ELF-1 (cell line): ENCODE data around the gene SOX5.
A peak's percentile ranks its signal among the peaks of the same experiment; 100 is the strongest.
"Not testable (repeated sequence)": the region's sequence is repeated elsewhere in the genome, so short reads cannot be mapped to it uniquely, and the experiment has no call there.

ENCODE experiments used
- DNase-seq: peaks from one replicate; pipeline ENCODE4 v3.0.0-alpha.2; 2016; ENCODE audit warnings: low read depth, low spot score

Gene SOX5

GRCh38 chr12:23909551-23909950 lies 39.9 kb downstream of the SOX5 start:
- DNase-seq = no peak

GRCh38 chr12:23906329-23906728 lies 43.1 kb downstream of the SOX5 start:
- peak; percentile 38 for DNase-seq

- DNase-seq = no peak
Observed at GRCh38 chr12:23899434-23899833, 50.0 kb downstream of the SOX5 start.

- no peak for DNase-seq
Observed at GRCh38 chr12:23898121-23898520, 51.3 kb downstream of the SOX5 start.

GRCh38 chr12:23895792-23896218 lies 53.7 kb downstream of the SOX5 start:
- DNase-seq = peak; percentile 36

- DNase-seq = no peak
Observed at GRCh38 chr12:23893611-23894010, 55.9 kb downstream of the SOX5 start.

GRCh38 chr12:23891115-23891514 lies 58.4 kb downstream of the SOX5 start:
- no peak for DNase-seq

- DNase-seq = no peak
Observed at GRCh38 chr12:23889069-23889440, 60.4 kb downstream of the SOX5 start.

- peak; percentile 2 for DNase-seq
Observed at GRCh38 chr12:23888396-23889068, 60.9 kb downstream of the SOX5 start.

- no peak for DNase-seq
Observed at GRCh38 chr12:23887055-23887835, 62.2 kb downstream of the SOX5 start.

GRCh38 chr12:23885394-23885793 lies 64.1 kb downstream of the SOX5 start:
- no peak for DNase-seq

GRCh38 chr12:23884909-23885308 lies 64.6 kb downstream of the SOX5 start:
- no peak for DNase-seq

- no peak for DNase-seq
Observed at GRCh38 chr12:23880988-23881387, 68.5 kb downstream of the SOX5 start.

GRCh38 chr12:23876618-23877017 lies 72.9 kb downstream of the SOX5 start:
- not testable (repeated sequence) for DNase-seq

- DNase-seq = no peak
Observed at GRCh38 chr12:23867794-23868193, 81.7 kb downstream of the SOX5 start.

GRCh38 chr12:23862701-23863100 lies 86.8 kb downstream of the SOX5 start:
- DNase-seq = no peak

- DNase-seq = no peak
Observed at GRCh38 chr12:23860019-23860418, 89.5 kb downstream of the SOX5 start.

GRCh38 chr12:23857178-23857577 lies 92.3 kb downstream of the SOX5 start:
- DNase-seq = no peak

GRCh38 chr12:23855813-23856212 lies 93.7 kb downstream of the SOX5 start:
- DNase-seq = no peak

- no peak for DNase-seq
Observed at GRCh38 chr12:23854598-23854997, 94.9 kb downstream of the SOX5 start.

- no peak for DNase-seq
Observed at GRCh38 chr12:23853640-23854039, 95.8 kb downstream of the SOX5 start.

- no peak for DNase-seq
Observed at GRCh38 chr12:23851602-23852001, 97.9 kb downstream of the SOX5 start.

GRCh38 chr12:23847857-23848256 lies 101.6 kb downstream of the SOX5 start:
- no peak for DNase-seq
